MG63 (cell line): ENCODE measurements around the gene ITGA6. TPM values are rescaled to one million over a fixed set of nuclear protein-coding genes. Genes with fewer than 3 reads are reported as not detected.

ENCODE experiments used
- DNase-seq: peaks from one replicate; pipeline ENCODE4 v3.0.0-alpha.2; 2020
- H3K27me3 ChIP-seq: fragments of 250-450 bp; sonication (Bioruptor Pico); 2 replicates; pipeline ENCODE4 v1.5.1; 2020; ENCODE audit warnings: mild to moderate bottlenecking, moderate library complexity
- H3K36me3 ChIP-seq: fragments of 250-450 bp; sonication (Bioruptor Pico); 2 replicates; pipeline ENCODE4 v1.5.1; 2020; ENCODE audit warnings: mild to moderate bottlenecking, moderate library complexity
- H3K4me3 ChIP-seq: fragments of 250-450 bp; sonication (Bioruptor Pico); 2 replicates; pipeline ENCODE4 v1.5.1; 2020; ENCODE audit warnings: mild to moderate bottlenecking, moderate library complexity
- H3K9me3 ChIP-seq: fragments of 250-450 bp; sonication (Bioruptor Pico); 2 replicates; pipeline ENCODE4 v1.5.1; 2020; ENCODE audit warnings: mild to moderate bottlenecking, moderate library complexity
- total RNA-seq: library from RNA; depleted of rRNA; stranded (reverse); fragments of >200 nt; shearing (Covaris generic); gene quantifications from 2 replicates; pipeline ENCODE4 v1.2.3, GENCODE V29; 2014; ENCODE audit warnings: low replicate concordance; rRNA removed

ITGA6 gene
- total RNA-seq, 1 experiment from 2014 or later, result 4.3 TPM

DNA sequence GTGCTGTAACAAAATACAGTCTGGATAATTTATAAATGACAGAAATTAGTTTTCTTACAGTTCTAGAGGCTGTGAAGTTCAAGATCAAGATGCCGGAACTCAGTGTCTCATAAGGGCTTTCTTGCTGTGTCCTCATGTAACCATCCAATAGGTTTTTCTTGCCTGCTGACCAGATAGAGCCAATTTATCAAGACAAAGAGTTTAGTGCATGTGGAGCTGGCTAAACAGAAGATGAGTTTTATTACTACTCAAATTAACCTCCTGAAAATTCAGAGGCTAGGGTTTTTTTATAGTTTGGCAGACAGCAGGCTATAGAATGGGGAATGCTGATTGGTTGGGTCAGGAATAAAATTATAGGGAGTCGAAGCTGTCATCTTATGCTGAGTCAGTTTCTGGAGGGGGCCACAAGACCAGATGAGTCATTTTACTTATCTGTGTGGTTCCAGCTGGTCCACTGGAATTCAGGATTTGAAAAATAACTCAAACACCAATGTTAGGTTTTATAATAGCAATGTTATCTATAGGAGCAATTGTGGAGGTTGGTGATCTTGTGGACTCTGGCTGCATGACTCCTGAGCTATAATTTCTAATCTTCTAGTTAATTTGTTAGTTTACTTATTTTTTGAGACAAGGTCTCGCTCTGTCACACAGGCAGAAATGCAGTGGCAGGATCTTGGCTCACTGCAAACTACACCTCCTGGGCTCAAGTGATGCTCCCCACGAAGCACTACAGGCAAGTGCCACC, 125.3 kb downstream of the ITGA6 start:
- H3K27me3 ChIP-seq, result no peaks in the 10 kb centered on the region
- no peaks in the 10 kb centered on the region for H3K9me3 ChIP-seq
- H3K36me3 ChIP-seq, result no peaks in the 10 kb centered on the region
- DNase-seq, result peak; percentile 42
- H3K4me3 ChIP-seq, result no peak overlapping the region

DNA sequence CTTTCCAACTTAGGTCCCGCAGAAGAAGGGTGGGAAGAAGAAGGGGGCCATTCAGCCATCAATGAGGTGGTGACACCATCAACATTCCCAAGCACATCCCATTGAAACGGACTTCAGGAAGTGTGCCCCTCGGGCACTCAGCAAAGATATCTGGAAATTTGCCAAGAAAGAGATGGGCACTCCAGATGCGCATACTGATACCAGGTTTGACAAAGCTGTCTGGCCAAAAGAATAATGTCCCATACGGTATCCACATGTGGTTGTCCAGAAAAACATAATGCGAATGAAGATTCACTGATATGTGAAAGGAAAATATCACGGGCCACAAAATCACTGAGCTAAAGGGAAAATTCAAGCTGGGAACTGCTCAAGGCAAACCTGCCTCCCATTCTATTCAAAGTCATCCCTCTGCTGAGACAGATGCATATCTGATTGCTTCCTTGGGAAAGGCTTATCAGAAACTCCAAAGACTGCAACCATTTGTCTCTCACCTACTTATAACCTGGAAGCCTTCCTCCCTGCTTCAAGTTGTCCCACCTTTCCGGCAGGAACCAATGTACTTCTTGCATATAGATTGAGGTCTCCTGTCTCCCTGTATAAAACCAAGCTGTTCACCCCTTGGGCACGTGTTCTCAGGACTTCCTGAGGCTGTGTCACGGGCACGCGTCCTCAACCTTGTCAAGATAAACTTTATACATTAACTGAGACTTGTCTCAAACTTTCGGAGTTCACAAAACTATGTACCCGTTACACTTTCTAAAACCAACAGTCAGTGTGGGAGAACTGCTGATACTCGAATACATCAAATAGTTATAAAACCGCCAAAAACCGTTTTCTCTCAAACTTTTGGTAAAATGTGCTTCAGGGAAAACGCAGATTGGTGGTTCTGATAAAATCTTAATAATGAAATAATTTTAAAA, 127.2 kb downstream of the ITGA6 start:
- Histone ChIP-seq H3K36me3 (peaks cover 2% of the 10 kb centered on the region), H3K27me3 (no peaks in the 10 kb centered on the region), H3K4me3 (peak overlapping the region; percentile 76), H3K9me3 (no peaks in the 10 kb centered on the region)
- DNase-seq, result no peak

DNA sequence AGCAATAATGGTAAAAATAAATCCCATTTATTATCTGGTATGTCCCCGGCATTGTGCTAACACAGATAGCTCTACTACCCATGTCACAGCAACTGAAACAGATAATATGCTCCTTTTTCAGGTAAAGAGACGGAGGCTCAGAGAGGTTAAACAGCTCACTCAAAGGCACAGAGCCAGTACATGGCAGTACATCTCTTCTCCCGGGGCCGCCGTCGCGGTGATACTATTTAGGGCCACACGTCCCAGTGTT, 127.8 kb downstream of the ITGA6 start:
- Histone ChIP-seq H3K9me3 (no peaks in the 10 kb centered on the region), H3K27me3 (no peaks in the 10 kb centered on the region), H3K36me3 (peaks cover 3% of the 10 kb centered on the region), H3K4me3 (peak overlapping the region; percentile 76)
- no peak for DNase-seq

Other genes starting within 250 kb of the ITGA6 start
- 11.5 and 26.4 TPM in 2 replicates for gene PDK1, start 128.5 kb downstream of the ITGA6 start, total RNA-seq